Fibroblast of lung (primary cell): ENCODE measurements around the gene GP5. TPM values are rescaled to one million over a fixed set of nuclear protein-coding genes. Genes with fewer than 3 reads are reported as not detected.

ENCODE experiments used
- DNase-seq, 2 donors: peaks; one replicate each; pipeline versions ENCODE4 v3.0.0 to v3.0.0-alpha.2; 2010; ENCODE audit warnings: low read depth in 2 of 2
- H2AFZ ChIP-seq: 2 replicates; pipeline ENCODE4 v1.5.1; 2012; ENCODE audit warnings: low read length, control low read depth, inconsistent platforms
- H3K27ac ChIP-seq: 2 replicates; pipeline ENCODE4 v1.5.1; 2011; ENCODE audit warnings: low read length, control low read depth; ENCODE audit not compliant: insufficient read depth
- H3K27me3 ChIP-seq: 2 replicates; pipeline ENCODE4 v1.5.1; 2011; ENCODE audit warnings: mild to moderate bottlenecking, low read length; ENCODE audit not compliant: control insufficient read depth, insufficient read depth
- H3K36me3 ChIP-seq: 2 replicates; pipeline ENCODE4 v1.5.1; 2011; ENCODE audit warnings: low read length; ENCODE audit not compliant: control insufficient read depth, insufficient read depth
- H3K4me1 ChIP-seq: 2 replicates; pipeline ENCODE4 v1.5.1; 2011; ENCODE audit warnings: low read length; ENCODE audit not compliant: control insufficient read depth, insufficient read depth; ENCODE audit errors: extremely low read depth
- H3K4me2 ChIP-seq: 2 replicates; pipeline ENCODE4 v1.5.1; 2011; ENCODE audit warnings: low read length, control low read depth; ENCODE audit not compliant: insufficient read depth; ENCODE audit errors: extremely low read depth
- H3K4me3 ChIP-seq, 4 experiments: fragments of 200-600 bp in 1 of 4; sonication (generic) in 1 of 4; replicated peaks in 1 of 4; 2 replicates each; pipeline ENCODE4 v1.5.1; 2011 to 2016; ENCODE audit warnings: low read length in 4 of 4, low read depth in 3 of 4, mild to moderate bottlenecking in 3 of 4, control low read depth in 2 of 4, inconsistent platforms in 1 of 4, mixed read lengths in 1 of 4; ENCODE audit not compliant: insufficient read depth in 1 of 4; ENCODE audit errors: control extremely low read depth in 1 of 4
- H3K79me2 ChIP-seq: 2 replicates; pipeline ENCODE4 v1.5.1; 2012; ENCODE audit warnings: mild to moderate bottlenecking, low read length, inconsistent platforms; ENCODE audit not compliant: control insufficient read depth, insufficient read depth
- H3K9ac ChIP-seq: 2 replicates; pipeline ENCODE4 v1.5.1; 2011; ENCODE audit warnings: mild to moderate bottlenecking, low read length, control low read depth; ENCODE audit not compliant: insufficient read depth
- H3K9me3 ChIP-seq: 2 replicates; pipeline ENCODE4 v1.5.1; 2012; ENCODE audit warnings: low read depth, low read length; ENCODE audit not compliant: control insufficient read depth, insufficient read depth
- H4K20me1 ChIP-seq: 2 replicates; pipeline ENCODE4 v1.5.1; 2011; ENCODE audit warnings: low read length; ENCODE audit not compliant: control insufficient read depth, insufficient read depth; ENCODE audit errors: extremely low read depth
- EZH2 ChIP-seq: IDR thresholded peaks from 2 replicates; pipeline ENCODE4 v1.5.1; 2012; ENCODE audit warnings: low read length, control low read depth, mild to moderate bottlenecking; ENCODE audit errors: missing control alignments
- polyA plus RNA-seq, 2 donors: library from polyadenylated mRNA; depleted of rRNA in 1 of 2; stranded (reverse) in 1 of 2; unstranded in 1 of 2; fragments of >200 nt; gene quantifications; 2 replicates each; pipeline ENCODE4 v1.2.1, GENCODE V29; 2011 to 2012; ENCODE audit warnings: missing spikeins in 1 of 2
- total RNA-seq: library from RNA; depleted of rRNA; stranded (reverse); fragments of >200 nt; gene quantifications from 2 replicates; pipeline ENCODE4 v1.2.1, GENCODE V29; 2014
- TF ChIP-seq, protein P1 (sequence below), 2 donors: IDR thresholded peaks in 1 of 2; conservative IDR thresholded peaks in 1 of 2; 1 replicate in 1 of 2; 2 replicates in 1 of 2; pipeline ENCODE4 v1.5.1; 2011 to 2012; ENCODE audit warnings: low read length in 2 of 2, control low read depth in 1 of 2, inconsistent platforms in 1 of 2, low read depth in 1 of 2, mild to moderate bottlenecking in 1 of 2

The GP5 gene
- total and polyA plus RNA-seq, 2 donors (not counting 1 experiment from before 2014, with no cell fraction given), result 0.06 to 0.17 TPM

DNA sequence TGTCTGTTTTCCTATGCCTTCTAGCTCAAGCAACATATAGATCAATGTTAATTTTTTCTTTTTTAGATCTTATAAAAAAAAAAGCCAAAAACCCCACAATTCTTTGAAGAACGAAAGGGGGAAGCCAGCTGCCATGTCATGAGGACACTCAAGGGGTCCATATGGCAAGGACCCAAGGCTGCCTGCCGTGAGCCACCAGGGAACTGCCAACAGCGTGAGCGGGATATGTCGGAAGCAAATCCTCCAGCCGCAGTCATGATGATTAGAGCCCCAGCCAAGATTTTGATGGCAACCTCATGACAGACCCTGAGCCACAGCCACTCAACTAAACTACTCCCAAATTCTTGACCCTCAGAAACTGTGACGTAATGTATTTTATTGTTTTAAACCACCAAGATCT, 6.5 kb downstream of the GP5 start:
- no peak overlapping the region for H2AFZ ChIP-seq
- no peaks in the 10 kb centered on the region for H4K20me1 ChIP-seq
- H3K4me2 ChIP-seq, result no peak overlapping the region
- TF ChIP-seq EZH2, result no peak
- TF ChIP-seq, protein P1, sequence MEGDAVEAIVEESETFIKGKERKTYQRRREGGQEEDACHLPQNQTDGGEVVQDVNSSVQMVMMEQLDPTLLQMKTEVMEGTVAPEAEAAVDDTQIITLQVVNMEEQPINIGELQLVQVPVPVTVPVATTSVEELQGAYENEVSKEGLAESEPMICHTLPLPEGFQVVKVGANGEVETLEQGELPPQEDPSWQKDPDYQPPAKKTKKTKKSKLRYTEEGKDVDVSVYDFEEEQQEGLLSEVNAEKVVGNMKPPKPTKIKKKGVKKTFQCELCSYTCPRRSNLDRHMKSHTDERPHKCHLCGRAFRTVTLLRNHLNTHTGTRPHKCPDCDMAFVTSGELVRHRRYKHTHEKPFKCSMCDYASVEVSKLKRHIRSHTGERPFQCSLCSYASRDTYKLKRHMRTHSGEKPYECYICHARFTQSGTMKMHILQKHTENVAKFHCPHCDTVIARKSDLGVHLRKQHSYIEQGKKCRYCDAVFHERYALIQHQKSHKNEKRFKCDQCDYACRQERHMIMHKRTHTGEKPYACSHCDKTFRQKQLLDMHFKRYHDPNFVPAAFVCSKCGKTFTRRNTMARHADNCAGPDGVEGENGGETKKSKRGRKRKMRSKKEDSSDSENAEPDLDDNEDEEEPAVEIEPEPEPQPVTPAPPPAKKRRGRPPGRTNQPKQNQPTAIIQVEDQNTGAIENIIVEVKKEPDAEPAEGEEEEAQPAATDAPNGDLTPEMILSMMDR (conservative IDR thresholded peaks at IDR 0.05 in 1 of 2, IDR thresholded peaks at IDR 0.05 in 1 of 2; ENCODE audit: low read depth in 1 of 2, low read length in 2 of 2), result no peak
- no peak for DNase-seq
- H3K27me3 ChIP-seq, result peaks cover 23% of the 10 kb centered on the region
- H3K36me3 ChIP-seq, result no peaks in the 10 kb centered on the region
- H3K9me3 ChIP-seq, result no peaks in the 10 kb centered on the region
- no peak overlapping the region for H3K27ac ChIP-seq
- no peak overlapping the region for H3K4me3 ChIP-seq
- no peak overlapping the region for H3K9ac ChIP-seq
- H3K4me1 ChIP-seq, result peaks cover 4% of the 10 kb centered on the region
- no peaks in the 10 kb centered on the region for H3K79me2 ChIP-seq

DNA sequence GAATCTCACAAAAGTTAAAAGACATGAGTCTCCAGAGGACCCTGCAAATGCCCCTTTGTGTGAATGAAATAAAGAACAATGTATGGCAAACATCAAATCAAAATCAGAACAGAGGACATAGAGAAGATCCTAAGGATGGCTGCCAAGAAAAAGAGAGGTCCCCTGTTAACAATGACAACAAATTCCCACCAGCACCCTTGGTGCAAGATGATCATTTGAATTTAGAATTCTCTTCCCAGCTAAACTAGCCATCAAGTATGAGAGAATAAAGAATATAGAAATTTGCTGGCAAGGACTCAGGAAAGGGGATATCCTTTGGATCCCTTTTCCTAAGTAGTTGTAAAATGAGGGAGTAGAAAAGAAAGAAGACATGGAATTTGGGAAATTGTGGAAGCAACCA, 8.2 kb downstream of the GP5 start:
- Histone ChIP-seq H3K4me1 (no peaks in the 10 kb centered on the region), H3K27me3 (peaks cover 16% of the 10 kb centered on the region), H3K27ac (no peak overlapping the region), H4K20me1 (no peaks in the 10 kb centered on the region), H3K79me2 (no peaks in the 10 kb centered on the region), H3K36me3 (no peaks in the 10 kb centered on the region), H3K9ac (no peak overlapping the region), H2AFZ (no peak overlapping the region), H3K4me2 (no peak overlapping the region), H3K9me3 (no peaks in the 10 kb centered on the region), H3K4me3 (no peak overlapping the region)
- no peak for TF ChIP-seq EZH2
- TF ChIP-seq, protein P1 (conservative IDR thresholded peaks at IDR 0.05 in 1 of 2, IDR thresholded peaks at IDR 0.05 in 1 of 2; ENCODE audit: low read depth in 1 of 2, low read length in 2 of 2), result no peak
- DNase-seq, result no peak

GRCh38 chr3:194389269-194389668, 9.8 kb downstream of the GP5 start:
- DNase-seq, result no peak
- H3K36me3 ChIP-seq, result no peaks in the 10 kb centered on the region
- no peaks in the 10 kb centered on the region for H3K79me2 ChIP-seq
- no peak overlapping the region for H3K27ac ChIP-seq
- TF ChIP-seq EZH2, result no peak
- TF ChIP-seq, protein P1 (conservative IDR thresholded peaks at IDR 0.05 in 1 of 2, IDR thresholded peaks at IDR 0.05 in 1 of 2; ENCODE audit: low read depth in 1 of 2, low read length in 2 of 2), result no peak
- H3K9me3 ChIP-seq, result no peaks in the 10 kb centered on the region
- H3K9ac ChIP-seq, result no peak overlapping the region
- H3K4me3 ChIP-seq, result no peak overlapping the region
- peaks cover 19% of the 10 kb centered on the region for H3K27me3 ChIP-seq
- H4K20me1 ChIP-seq, result no peaks in the 10 kb centered on the region
- no peak overlapping the region for H2AFZ ChIP-seq
- no peaks in the 10 kb centered on the region for H3K4me1 ChIP-seq
- H3K4me2 ChIP-seq, result no peak overlapping the region
